Gastrocnemius medialis (tissue), 4 donors: ENCODE data around the gene UNC5B. TPM values are rescaled to one million over a fixed set of nuclear protein-coding genes. Genes with fewer than 3 reads are reported as not detected.

ENCODE experiments used
- ATAC-seq, 2 donors: fragments of 150-250 bp; one replicate each; pipeline ENCODE4 v1.9.1; 2016
- DNase-seq, 2 donors: peaks; one replicate each; pipeline ENCODE4 v3.0.0-alpha.2; 2019
- H3K27ac ChIP-seq, 4 donors: fragments of 200-600 bp; sonication (generic); 1 replicate in 1 of 4; 2 replicates in 3 of 4; pipeline ENCODE4 v1.5.1; 2016 to 2018; ENCODE audit warnings: mild to moderate bottlenecking in 2 of 4, moderate library complexity in 1 of 4
- H3K27me3 ChIP-seq, 3 donors: fragments of 200-600 bp; sonication (generic) in 2 of 3; 1 replicate in 1 of 3; 2 replicates in 2 of 3; pipeline versions ENCODE4 v1.5.1 to v1.6.0; 2016 to 2019; ENCODE audit warnings: mild to moderate bottlenecking in 1 of 3, moderate library complexity in 1 of 3
- H3K36me3 ChIP-seq, 2 donors: fragments of 200-600 bp; sonication (generic) in 1 of 2; one replicate each; pipeline ENCODE4 v1.5.1; 2017 to 2018
- H3K4me1 ChIP-seq, 2 donors: fragments of 200-600 bp; sonication (generic) in 1 of 2; one replicate each; pipeline ENCODE4 v1.5.1; 2016 to 2017; ENCODE audit warnings: mild to moderate bottlenecking in 2 of 2
- H3K4me3 ChIP-seq, 4 donors: fragments of 200-600 bp; sonication (generic) in 3 of 4; 1 replicate in 1 of 4; 2 replicates in 3 of 4; pipeline ENCODE4 v1.5.1; 2016 to 2019; ENCODE audit warnings: mild to moderate bottlenecking in 2 of 4
- H3K9me3 ChIP-seq, 3 donors: fragments of 200-600 bp; sonication (generic) in 2 of 3; 1 replicate in 1 of 3; 2 replicates in 2 of 3; pipeline ENCODE4 v1.5.1; 2016 to 2019
- CTCF ChIP-seq, 5 experiments: fragments of 450-650 bp in 3 of 5; fragments of 200-600 bp in 2 of 5; sonication (generic) in 2 of 5; IDR thresholded peaks in 4 of 5; conservative IDR thresholded peaks in 1 of 5; 1 replicate in 4 of 5; 2 replicates in 1 of 5; pipeline ENCODE4 v1.5.1; 2016 to 2019; ENCODE audit warnings: antibody characterized with exemption in 5 of 5, mild to moderate bottlenecking in 3 of 5, moderate library complexity in 3 of 5
- POLR2A ChIP-seq, 2 donors: fragments of 450-650 bp; IDR thresholded peaks; one replicate each; pipeline ENCODE4 v1.6.1; 2017; ENCODE audit warnings: antibody characterized with exemption in 2 of 2, mild to moderate bottlenecking in 2 of 2, moderate library complexity in 2 of 2
- in situ Hi-C, 4 donors: fragments of 200-750 bp; cut with MboI; loops; one replicate each; pipeline versions ENCODE4 v1.15.0 to v1.8.0; 2017; ENCODE audit warnings: low sequenced_read_pairs in 4 of 4
- intact Hi-C: fragments of 100-400 bp; cut with DNase I; formaldehyde crosslinking; loops from one replicate; pipeline ENCODE4 v1.15.1; 2023; ENCODE audit warnings: low total_unique reads
- total RNA-seq, 4 donors: library from RNA; depleted of rRNA; stranded (reverse); fragments of >200 nt; gene quantifications; one replicate each; pipeline versions ENCODE4 v1.1.0 to v1.2.3, GENCODE V29; 2016

The UNC5B gene
- total RNA-seq, 4 donors from 2014 or later: 0.65 to 1.2 (median 0.90) TPM

- H3K4me1 ChIP-seq: no peaks in the 10 kb centered on the region
- H3K27ac ChIP-seq: no peak overlapping the region
- H3K36me3 ChIP-seq: no peaks in the 10 kb centered on the region
- TF ChIP-seq POLR2A (IDR thresholded peaks at IDR 0.05) (no peak), CTCF (IDR thresholded peaks at IDR 0.05 in 4 of 5, conservative IDR thresholded peaks at IDR 0.05 in 1 of 5) (no peak)
- no peak for ATAC-seq
- H3K4me3 ChIP-seq: no peak overlapping the region
- DNase-seq: no peak
- H3K27me3 ChIP-seq: no peaks in the 10 kb centered on the region
- intact Hi-C loops: no loop called here
- in situ Hi-C loops: no loop called here
- H3K9me3 ChIP-seq: no peaks in the 10 kb centered on the region
Observed at GRCh38 chr10:71197955-71198354, 14.4 kb upstream of the UNC5B start.

- Histone ChIP-seq H3K4me1 (no peaks in the 10 kb centered on the region), H3K27me3 (no peaks in the 10 kb centered on the region), H3K27ac (no peak overlapping the region), H3K4me3 (no peak overlapping the region), H3K9me3 (no peaks in the 10 kb centered on the region), H3K36me3 (no peaks in the 10 kb centered on the region)
- intact Hi-C loops (no loop called here), in situ Hi-C loops (loop anchor here in 2 of 4 donors (10.0 kb wide), 2 partner anchors 83 to 277 kb away; no protein-coding TSS in a partner anchor)
- no peak for ATAC-seq
- DNase-seq: no peak
- TF ChIP-seq CTCF (IDR thresholded peaks at IDR 0.05 in 4 of 5, conservative IDR thresholded peaks at IDR 0.05 in 1 of 5): no peak
Observed at GRCh38 chr10:71201849-71202248, 10.5 kb upstream of the UNC5B start.

- Histone ChIP-seq H3K36me3 (no peaks in the 10 kb centered on the region), H3K4me1 (no peaks in the 10 kb centered on the region), H3K4me3 (no peak overlapping the region), H3K9me3 (no peaks in the 10 kb centered on the region), H3K27ac (no peak overlapping the region), H3K27me3 (no peaks in the 10 kb centered on the region)
- in situ Hi-C loops (loop anchor here in 2 of 4 donors (10.0 kb wide), 2 partner anchors 82 to 278 kb away; no protein-coding TSS in a partner anchor), intact Hi-C loops (no loop called here)
- DNase-seq (no peak), ATAC-seq (no peak)
- TF ChIP-seq POLR2A (IDR thresholded peaks at IDR 0.05) (no peak), CTCF (IDR thresholded peaks at IDR 0.05 in 4 of 5, conservative IDR thresholded peaks at IDR 0.05 in 1 of 5) (no peak)
Observed at GRCh38 chr10:71202314-71202713, 10.1 kb upstream of the UNC5B start.

GRCh38 chr10:71203124-71203523 is 9.2 kb upstream of the UNC5B start:
- DNase-seq: no peak
- no peaks in the 10 kb centered on the region for H3K27me3 ChIP-seq
- no peak for ATAC-seq
- no peaks in the 10 kb centered on the region for H3K36me3 ChIP-seq
- TF ChIP-seq POLR2A (IDR thresholded peaks at IDR 0.05) (no peak), CTCF (IDR thresholded peaks at IDR 0.05 in 4 of 5, conservative IDR thresholded peaks at IDR 0.05 in 1 of 5) (no peak)
- no peaks in the 10 kb centered on the region for H3K4me1 ChIP-seq
- in situ Hi-C loops: loop anchor here in 2 of 4 donors (10.0 kb wide), 2 partner anchors 82 to 278 kb away; no protein-coding TSS in a partner anchor
- no peaks in the 10 kb centered on the region for H3K9me3 ChIP-seq
- no peak overlapping the region for H3K4me3 ChIP-seq
- no peak overlapping the region for H3K27ac ChIP-seq
- intact Hi-C loops: no loop called here

GRCh38 chr10:71203716-71204115 is 8.7 kb upstream of the UNC5B start:
- ATAC-seq: no peak
- peaks cover 0 to under 1% of the 10 kb centered on the region in 2 donors for H3K4me1 ChIP-seq
- TF ChIP-seq POLR2A (IDR thresholded peaks at IDR 0.05) (no peak), CTCF (IDR thresholded peaks at IDR 0.05 in 4 of 5, conservative IDR thresholded peaks at IDR 0.05 in 1 of 5) (no peak)
- no peak overlapping the region for H3K27ac ChIP-seq
- in situ Hi-C loops (loop anchor here in 2 of 4 donors (10.0 kb wide), 2 partner anchors 81 to 279 kb away; no protein-coding TSS in a partner anchor), intact Hi-C loops (no loop called here)
- no peak overlapping the region for H3K4me3 ChIP-seq
- DNase-seq: no peak
- H3K9me3 ChIP-seq: no peaks in the 10 kb centered on the region
- no peaks in the 10 kb centered on the region for H3K36me3 ChIP-seq
- H3K27me3 ChIP-seq: no peaks in the 10 kb centered on the region
